Esophagus muscularis mucosa (tissue), 4 donors: Measurements from ENCODE around the gene HOXC10.

Experiments
- EP300 ChIP-seq: sonication (generic); formaldehyde crosslinking; IDR thresholded peaks from one replicate; pipeline ENCODE4 v1.6.1; 2017; ENCODE audit warnings: antibody characterized with exemption
- POLR2A ChIP-seq: fragments of 450-650 bp; IDR thresholded peaks from one replicate; pipeline ENCODE4 v1.6.1; 2017; ENCODE audit warnings: antibody characterized with exemption, moderate library complexity, mild to moderate bottlenecking, low read depth
- POLR2AphosphoS5 ChIP-seq, 2 donors: sonication (generic); formaldehyde crosslinking; IDR thresholded peaks; one replicate each; pipeline ENCODE4 v1.6.1; 2017; ENCODE audit warnings: antibody characterized with exemption in 2 of 2
- TF ChIP-seq, protein P1 (sequence below), 3 experiments: fragments of 200-600 bp in 2 of 3; fragments of 450-650 bp in 1 of 3; sonication (generic) in 2 of 3; IDR thresholded peaks; one replicate each; pipeline ENCODE4 v1.5.1; 2017 to 2019; ENCODE audit warnings: antibody characterized with exemption in 3 of 3, mild to moderate bottlenecking in 2 of 3, moderate library complexity in 1 of 3

DNA sequence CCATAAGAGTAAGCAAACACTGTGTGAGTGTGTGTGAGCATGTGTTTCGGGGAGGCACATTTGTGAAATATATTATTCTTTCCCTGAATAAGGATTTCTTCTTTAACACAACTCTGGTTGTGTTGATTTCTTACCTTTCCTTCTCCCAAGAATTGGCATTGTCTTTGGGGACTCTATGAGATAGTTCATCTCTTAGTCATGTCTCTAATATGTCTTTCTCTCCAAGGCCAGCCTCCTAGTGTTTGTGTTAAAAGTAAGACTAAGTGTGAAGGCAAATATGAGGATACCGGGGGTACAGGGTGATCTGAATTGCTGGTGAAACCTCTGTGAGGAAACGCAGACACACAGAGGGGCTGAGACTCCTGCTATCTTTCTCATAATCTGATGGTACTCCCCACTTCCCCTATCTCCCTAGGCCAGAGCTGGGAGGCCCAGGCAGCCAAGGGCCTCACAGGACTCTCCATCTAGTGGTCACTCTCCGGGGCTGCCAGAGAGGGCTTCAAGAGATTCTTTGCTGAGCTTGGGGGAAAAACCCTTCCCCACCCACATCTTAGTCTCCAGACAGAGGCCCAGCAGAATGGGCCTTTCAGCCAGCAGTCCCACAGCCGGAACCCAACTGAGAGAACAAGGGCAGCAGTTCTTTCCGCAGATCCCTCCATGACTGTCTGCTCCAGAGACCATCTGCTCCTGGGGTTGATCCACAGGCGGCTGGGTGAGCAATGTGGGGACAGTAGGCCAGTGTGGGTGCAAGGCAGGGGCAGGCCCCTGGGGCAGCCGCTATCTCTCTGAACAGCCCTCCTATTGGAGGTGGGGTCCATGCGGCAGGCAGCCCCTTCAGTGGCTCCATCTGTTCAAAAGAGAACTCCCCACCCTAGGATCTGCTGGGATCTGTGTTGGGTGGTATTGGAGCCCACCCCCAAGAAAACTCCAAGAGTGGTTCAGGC, 36.0 kb upstream of the HOXC10 start:
- TF ChIP-seq POLR2A (no peak), POLR2AphosphoS5 (IDR thresholded peaks at IDR 0.05) (no peak), EP300 (no peak)
- TF ChIP-seq, protein P1, sequence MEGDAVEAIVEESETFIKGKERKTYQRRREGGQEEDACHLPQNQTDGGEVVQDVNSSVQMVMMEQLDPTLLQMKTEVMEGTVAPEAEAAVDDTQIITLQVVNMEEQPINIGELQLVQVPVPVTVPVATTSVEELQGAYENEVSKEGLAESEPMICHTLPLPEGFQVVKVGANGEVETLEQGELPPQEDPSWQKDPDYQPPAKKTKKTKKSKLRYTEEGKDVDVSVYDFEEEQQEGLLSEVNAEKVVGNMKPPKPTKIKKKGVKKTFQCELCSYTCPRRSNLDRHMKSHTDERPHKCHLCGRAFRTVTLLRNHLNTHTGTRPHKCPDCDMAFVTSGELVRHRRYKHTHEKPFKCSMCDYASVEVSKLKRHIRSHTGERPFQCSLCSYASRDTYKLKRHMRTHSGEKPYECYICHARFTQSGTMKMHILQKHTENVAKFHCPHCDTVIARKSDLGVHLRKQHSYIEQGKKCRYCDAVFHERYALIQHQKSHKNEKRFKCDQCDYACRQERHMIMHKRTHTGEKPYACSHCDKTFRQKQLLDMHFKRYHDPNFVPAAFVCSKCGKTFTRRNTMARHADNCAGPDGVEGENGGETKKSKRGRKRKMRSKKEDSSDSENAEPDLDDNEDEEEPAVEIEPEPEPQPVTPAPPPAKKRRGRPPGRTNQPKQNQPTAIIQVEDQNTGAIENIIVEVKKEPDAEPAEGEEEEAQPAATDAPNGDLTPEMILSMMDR (IDR thresholded peaks at IDR 0.05): no peak
